GM12872 (cell line): ENCODE measurements around the gene COMMD3.

Experiments used
- CTCF ChIP-seq: IDR thresholded peaks from 3 replicates; pipeline ENCODE4 v1.5.1; 2011; ENCODE audit warnings: low read depth, mild to moderate bottlenecking, low read length, moderate library complexity; ENCODE audit not compliant: insufficient read depth

COMMD3 gene

GRCh38 chr10:22335173-22335933 lies 19.2 kb downstream of the COMMD3 start:
- no peak for TF ChIP-seq CTCF

GRCh38 chr10:22338185-22338900 lies 22.2 kb downstream of the COMMD3 start:
- no peak for TF ChIP-seq CTCF

GRCh38 chr10:22338931-22339330 lies 22.7 kb downstream of the COMMD3 start:
- no peak for TF ChIP-seq CTCF

GRCh38 chr10:22339761-22340328 lies 23.7 kb downstream of the COMMD3 start:
- TF ChIP-seq CTCF, result no peak

- TF ChIP-seq CTCF, result no peak
These were observed 24.4 kb downstream of the COMMD3 start for GRCh38 chr10:22340329-22341189.

GRCh38 chr10:22341190-22341925 lies 25.2 kb downstream of the COMMD3 start:
- TF ChIP-seq CTCF, result no peak
